HepG2 (cell line): ENCODE measurements around the gene CDC37. TPM values are rescaled to one million over a fixed set of nuclear protein-coding genes. Genes with fewer than 3 reads are reported as not detected.
A peak's percentile ranks its signal among the peaks of the same experiment; 100 is the strongest.

Source experiments
- ATAC-seq: fragments of 200-7000 bp; cut with Tn5 transposase; 3 replicates; pipeline ENCODE4 v1.9.1; 2020; ENCODE audit warnings: mild to moderate bottlenecking, moderate library complexity
- Bru-seq: library from RNA; stranded (reverse); fragments of 400-500 nt; gene quantifications from one replicate; lab custom pipeline; 2021; lab: Mats Ljungman, UMichigan
- BruChase-seq, 2 experiments: library from RNA; stranded (reverse); fragments of 400-500 nt; gene quantifications; one replicate each; lab custom pipeline; 2021; lab: Mats Ljungman, UMichigan
- BruUV-seq: library from RNA; stranded (reverse); fragments of 400-500 nt; replicated peaks from 2 replicates; lab custom pipeline; 2021; lab: Mats Ljungman, UMichigan
- CTCF ChIA-PET: fragments of 300-600 bp; formaldehyde crosslinking; extraction: SDS; loops from one replicate; lab custom pipeline; 2021; ENCODE audit warnings: low total read pairs, inconsistent platforms, low intra/inter-chr PET ratio; lab: Yijun Ruan, JAX
- POLR2A ChIA-PET: fragments of 350-600 bp; sonication (Branson Sonifier 250); formaldehyde crosslinking; loops from one replicate; lab custom pipeline; 2020; ENCODE audit warnings: antibody characterized with exemption, inconsistent platforms; lab: Yijun Ruan, JAX
- DNase-seq: peaks from one replicate; pipeline ENCODE4 v3.0.0-alpha.2; 2015; ENCODE audit warnings: low spot score
- FAIRE-seq: peaks from 3 replicates; lab custom pipeline; 2011; peaks lifted over from hg19 to GRCh38; lab: Jason Lieb, UNC
- H2AFZ ChIP-seq: one replicate; pipeline ENCODE4 v1.6.1; 2011; ENCODE audit warnings: low read length, inconsistent platforms
- H3K27ac ChIP-seq: fragments of 300-600 bp; 3 replicates; pipeline ENCODE4 v1.8.0; 2011; ENCODE audit warnings: mixed run types, mild to moderate bottlenecking, mixed read lengths, low read length, inconsistent platforms; ENCODE audit not compliant: insufficient read depth; ENCODE audit errors: extremely low read length
- H3K27me3 ChIP-seq, 2 experiments: fragments of 200-600 bp in 1 of 2; 2 replicates in 1 of 2; 3 replicates in 1 of 2; pipeline versions ENCODE4 v1.6.0 to v1.8.0; 2011; ENCODE audit warnings: low read length in 2 of 2, mild to moderate bottlenecking in 2 of 2, moderate library complexity in 2 of 2, inconsistent platforms in 1 of 2; ENCODE audit not compliant: insufficient read depth in 2 of 2, control insufficient read depth in 1 of 2
- H3K36me3 ChIP-seq, 2 experiments: fragments of 200-600 bp in 1 of 2; replicated peaks in 1 of 2; 2 replicates in 1 of 2; 3 replicates in 1 of 2; pipeline versions ENCODE4 v1.5.1 to v1.8.0; 2011; ENCODE audit warnings: low read length in 2 of 2, inconsistent platforms in 1 of 2; ENCODE audit not compliant: insufficient read depth in 2 of 2, control insufficient read depth in 1 of 2
- H3K4me1 ChIP-seq: 2 replicates; pipeline ENCODE4 v1.5.1; 2012; ENCODE audit warnings: low read length, inconsistent platforms; ENCODE audit not compliant: insufficient read depth
- H3K4me2 ChIP-seq: 2 replicates; pipeline ENCODE4 v1.6.0; 2011; ENCODE audit warnings: low read depth, low read length, inconsistent platforms
- H3K4me3 ChIP-seq, 3 experiments: fragments of 200-600 bp in 1 of 3; sonication (generic), shearing (Covaris generic) in 1 of 3; replicated peaks in 1 of 3; 2 replicates each; pipeline ENCODE4 v1.5.1; 2011 to 2016; ENCODE audit warnings: low read length in 3 of 3, inconsistent platforms in 2 of 3, low read depth in 2 of 3, mild to moderate bottlenecking in 2 of 3, control low read depth in 1 of 3, mixed read lengths in 1 of 3; ENCODE audit not compliant: insufficient read depth in 1 of 3
- H3K79me2 ChIP-seq: one replicate; pipeline ENCODE4 v1.6.1; 2011; ENCODE audit warnings: low read length, inconsistent platforms; ENCODE audit not compliant: insufficient read depth
- H3K9ac ChIP-seq: 2 replicates; pipeline ENCODE4 v1.6.0; 2011; ENCODE audit warnings: mild to moderate bottlenecking, low read depth, low read length, inconsistent platforms; ENCODE audit not compliant: insufficient read depth
- H3K9me3 ChIP-seq: 2 replicates; pipeline ENCODE4 v1.5.1; 2012; ENCODE audit warnings: mild to moderate bottlenecking, low read length
- H4K20me1 ChIP-seq: 2 replicates; pipeline ENCODE4 v1.6.0; 2011; ENCODE audit warnings: inconsistent platforms, mild to moderate bottlenecking, low read length, moderate library complexity; ENCODE audit not compliant: insufficient read depth
- ARNTL ChIP-seq: sonication (generic); formaldehyde crosslinking; IDR thresholded peaks from 2 replicates; pipeline ENCODE4 v1.4.0; 2020; ENCODE audit warnings: mild to moderate bottlenecking, missing genetic modification reagents
- CEBPG ChIP-seq: IDR thresholded peaks from 2 replicates; pipeline ENCODE4 v1.6.1; 2016
- GABPA ChIP-seq, 2 experiments: IDR thresholded peaks; 2 replicates each; pipeline ENCODE4 v1.6.1; 2011 to 2016; ENCODE audit warnings: low read depth in 2 of 2, low read length in 1 of 2, missing biosample characterization in 1 of 2, missing genetic modification characterization in 1 of 2
- GFI1 ChIP-seq: sonication (generic); formaldehyde crosslinking; IDR thresholded peaks from 2 replicates; pipeline ENCODE4 v1.5.0; 2020; ENCODE audit warnings: missing genetic modification reagents, mild to moderate bottlenecking, borderline replicate concordance
- ISL2 ChIP-seq: sonication (generic); formaldehyde crosslinking; IDR thresholded peaks from 2 replicates; pipeline ENCODE4 v1.5.0; 2020; ENCODE audit warnings: missing genetic modification reagents
- MAZ ChIP-seq, 2 experiments: sonication (generic) in 1 of 2; formaldehyde crosslinking in 1 of 2; IDR thresholded peaks; 2 replicates each; pipeline versions ENCODE4 v1.5.0 to v1.6.1; 2012 to 2020; ENCODE audit warnings: low read depth in 2 of 2, mild to moderate bottlenecking in 2 of 2, borderline replicate concordance in 1 of 2, improper control_type of control experiment in 1 of 2, low read length in 1 of 2, missing genetic modification reagents in 1 of 2, moderate library complexity in 1 of 2
- MXI1 ChIP-seq: IDR thresholded peaks from 3 replicates; pipeline ENCODE4 v1.6.1; 2012; ENCODE audit warnings: low read depth, low read length, inconsistent platforms, borderline replicate concordance
- RARG ChIP-seq: sonication (generic); formaldehyde crosslinking; IDR thresholded peaks from 2 replicates; pipeline ENCODE4 v1.4.0; 2020; ENCODE audit warnings: low read depth, mild to moderate bottlenecking, missing genetic modification reagents
- ZNF552 ChIP-seq: sonication (generic); formaldehyde crosslinking; IDR thresholded peaks from 2 replicates; pipeline ENCODE4 v1.9.0; 2022; ENCODE audit warnings: missing genetic modification reagents, mild to moderate bottlenecking, borderline replicate concordance
- ZNF883 ChIP-seq: sonication (generic); formaldehyde crosslinking; IDR thresholded peaks from 2 replicates; pipeline ENCODE4 v1.5.1; 2020; ENCODE audit warnings: mild to moderate bottlenecking, missing genetic modification reagents; ENCODE audit errors: not compliant biosample characterization
- WGBS: methylation state at CpG from one replicate; pipeline ENCODE4 v1.1.6; 2017; ENCODE audit warnings: low lambda C conversion rate; 5-methylcytosine and 5-hydroxymethylcytosine counted together
- in situ Hi-C: cut with HindIII; loops from 2 replicates; pipeline ENCODE4 v1.10.0; 2017; ENCODE audit warnings: low pct_unique_long_range_greater_than_20kb; ENCODE audit not compliant: extremely low pct_ligation_motif_present
- intact Hi-C: fragments of 100-400 bp; cut with micrococcal nuclease; formaldehyde crosslinking; loops from one replicate; pipeline ENCODE4 v1.10.0; 2022; ENCODE audit not compliant: unreplicated experiment
- long read RNA-seq, 2 experiments: library from RNA in 1 of 2; library from polyadenylated mRNA in 1 of 2; stranded (forward) in 1 of 2; unstranded in 1 of 2; transcript quantifications; one replicate each; pipeline ENCODE4 v2.0.0, GENCODE V29; 2019 to 2022
- polyA minus RNA-seq, 3 experiments: library from RNA; depleted of rRNA, polyadenylated mRNA; stranded (reverse); fragments of >200 nt; gene quantifications; 2 replicates each; pipeline ENCODE4 v1.2.3, GENCODE V29; 2011; ENCODE audit warnings: low replicate concordance in 1 of 3
- polyA plus RNA-seq, 8 experiments: library from polyadenylated mRNA; depleted of rRNA in 3 of 8; stranded (reverse) in 7 of 8; unstranded in 1 of 8; fragments of >200 nt; fragmentation: Illumina TruSeq in 4 of 8; extraction: Trizol in 4 of 8; gene quantifications; 2 replicates each; pipeline versions ENCODE4 v1.2.1 to v1.2.3, GENCODE V29; 2011 to 2016; ENCODE audit warnings: low read depth in 4 of 8, missing spikeins in 1 of 8, mixed read lengths in 1 of 8; ENCODE audit not compliant: insufficient read depth in 1 of 8
- total RNA-seq, 5 experiments: library from RNA; depleted of rRNA; stranded (reverse); fragments of >200 nt; fragmentation: Illumina TruSeq; extraction: Trizol; gene quantifications; 2 replicates each; pipeline ENCODE4 v1.2.3, GENCODE V29; 2016; ENCODE audit warnings: low read depth in 1 of 5
- TF ChIP-seq, protein P1 (sequence below): sonication (generic); formaldehyde crosslinking; IDR thresholded peaks from 2 replicates; pipeline ENCODE4 v1.4.0; 2020; ENCODE audit warnings: missing genetic modification reagents
- TF ChIP-seq, protein P2 (sequence below): conservative IDR thresholded peaks from 2 replicates; pipeline ENCODE4 v1.6.1; 2018; ENCODE audit warnings: missing genetic modification reagents

The CDC37 gene
- total RNA-seq (2016; rRNA removed; fragmentation: Illumina TruSeq; extraction: Trizol), result 134 and 158 TPM in 2 replicates
- total RNA-seq (2016; cell fraction: cytosol; rRNA removed; fragmentation: Illumina TruSeq; extraction: Trizol; ENCODE audit: low read depth), result 36.6 and 36.7 TPM in 2 replicates
- total RNA-seq (2016; cell fraction: insoluble cytoplasmic fraction; rRNA removed; fragmentation: Illumina TruSeq; extraction: Trizol), result 125 and 171 TPM in 2 replicates
- total RNA-seq (2016; cell fraction: membrane; rRNA removed; fragmentation: Illumina TruSeq; extraction: Trizol), result 51.9 and 53.0 TPM in 2 replicates
- 80.1 and 80.2 TPM in 2 replicates for total RNA-seq (2016; cell fraction: nucleus; rRNA removed; fragmentation: Illumina TruSeq; extraction: Trizol)
- polyA plus RNA-seq (2011; rRNA removed), result 177 and 191 TPM in 2 replicates
- 157 and 211 TPM in 2 replicates for polyA plus RNA-seq (2011; cell fraction: cytosol; rRNA removed)
- polyA plus RNA-seq (2011; cell fraction: nucleus; rRNA removed), result 522 and 527 TPM in 2 replicates
- 89.1 and 94.9 TPM in 2 replicates for polyA plus RNA-seq (2012)
- 39.2 and 43.2 TPM in 2 replicates for polyA plus RNA-seq (2016; cell fraction: cytosol; fragmentation: Illumina TruSeq; extraction: Trizol; ENCODE audit: low read depth)
- polyA plus RNA-seq (2016; cell fraction: insoluble cytoplasmic fraction; fragmentation: Illumina TruSeq; extraction: Trizol; ENCODE audit: low read depth), result 161 and 171 TPM in 2 replicates
- 52.6 and 54.0 TPM in 2 replicates for polyA plus RNA-seq (2016; cell fraction: membrane; fragmentation: Illumina TruSeq; extraction: Trizol; ENCODE audit: low read depth)
- 240 and 249 TPM in 2 replicates for polyA plus RNA-seq (2016; cell fraction: nucleus; fragmentation: Illumina TruSeq; extraction: Trizol; ENCODE audit: insufficient read depth, low read depth)
- 90.9 and 144 TPM in 2 replicates for polyA minus RNA-seq (2011; rRNA and poly(A)+ RNA removed; ENCODE audit: low replicate concordance)
- 42.3 and 52.9 TPM in 2 replicates for polyA minus RNA-seq (2011; cell fraction: cytosol; rRNA and poly(A)+ RNA removed)
- 38.0 and 40.4 TPM in 2 replicates for polyA minus RNA-seq (2011; cell fraction: nucleus; rRNA and poly(A)+ RNA removed)
- percentile 75 among the genes with signal in this experiment for Bru-seq, nascent RNA
- percentile 87 among the genes with signal in this experiment for BruChase-seq, experiment 1, labeled RNA remaining after a 6-hour chase
- BruChase-seq, experiment 2, labeled RNA remaining after a 2-hour chase, result percentile 77 among the genes with signal in this experiment
- long read RNA-seq, experiment 1, transcript CDC37-201 (8 exons, 1,608 nt), result major isoform, 75 of 118 reads
- long read RNA-seq, experiment 1, partial matches to known transcripts, result 27 of 118 reads
- long read RNA-seq, experiment 1, other reads (novel, unspliced or antisense), result 12 of 118 reads
- long read RNA-seq, experiment 2, transcript CDC37-201 (8 exons, 1,608 nt), result major isoform, 169 of 381 reads
- long read RNA-seq, experiment 2, partial matches to known transcripts, result 173 of 381 reads
- long read RNA-seq, experiment 2, other reads (novel, unspliced or antisense), result 37 of 381 reads

DNA sequence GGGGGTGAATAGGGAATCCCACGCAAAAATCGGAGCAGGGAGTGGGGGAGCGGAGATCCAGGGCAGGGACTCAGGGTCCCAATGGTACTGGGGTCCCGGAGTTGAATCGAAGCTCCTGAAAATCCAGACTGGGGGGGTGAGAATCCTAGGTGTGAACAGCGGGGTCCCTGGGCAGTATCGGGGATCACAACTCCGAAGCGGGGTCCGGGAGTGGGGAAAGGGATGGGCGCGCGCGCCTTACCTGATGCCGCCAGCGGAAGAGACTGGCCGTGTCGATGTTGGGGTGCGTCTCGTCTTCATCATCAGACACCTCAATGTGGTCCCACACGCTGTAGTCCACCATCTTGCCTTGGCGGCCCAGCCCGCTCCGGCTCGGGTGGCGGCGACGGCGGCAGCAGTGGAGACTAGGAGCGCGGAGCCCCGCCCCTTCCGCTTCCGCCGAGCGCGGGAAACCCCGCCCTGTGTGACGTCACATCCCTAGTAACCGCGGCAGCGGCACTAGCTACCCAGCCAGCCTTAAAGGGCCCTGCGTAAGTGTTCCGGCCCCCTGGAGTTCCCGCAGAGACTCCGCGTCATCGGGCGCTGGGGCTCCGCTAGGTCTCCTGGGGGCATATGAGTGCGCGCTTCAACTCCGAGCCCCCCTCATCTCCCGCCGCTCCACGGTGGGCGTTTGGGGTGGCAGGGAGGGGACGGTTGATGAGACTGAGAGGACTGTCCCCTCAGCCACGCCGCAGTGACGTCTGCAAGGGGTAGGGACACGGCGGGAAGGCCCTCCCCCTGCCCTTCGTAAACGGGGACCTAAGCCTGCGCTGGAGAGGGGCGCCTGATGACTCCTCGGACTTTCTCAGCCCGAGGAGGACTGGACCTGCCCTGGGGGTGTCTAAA lies at the start of gene CDC37:
Gene CDC37, minus strand, starts transcription at position 406 of the 885 bp plus-strand sequence. Its CDS starts 63 bp downstream, at position 343.
- Histone ChIP-seq H3K4me3 (peak within 1 kb of the TSS; percentile 87 to 93 (median 90)), H3K4me1 (peaks cover 17% of the 10 kb centered on the region), H3K36me3 (peaks cover 2 to 6% of the 10 kb centered on the region in 2 experiments; a peak in 4 of 5 replicates), H3K79me2 (peaks cover 40% of the 10 kb centered on the region), H3K27me3 (peaks cover 0 to 27% of the 10 kb centered on the region in 2 experiments; a peak in 4 of 5 replicates), H3K4me2 (peak within 1 kb of the TSS; percentile 100), H4K20me1 (peaks cover 13% of the 10 kb centered on the region; the same call in 1 of the 2 replicates), H3K27ac (peak within 1 kb of the TSS; percentile 62), H3K9me3 (no peaks in the 10 kb centered on the region), H3K9ac (peak within 1 kb of the TSS; percentile 91), H2AFZ (peak within 1 kb of the TSS; percentile 49)
- POLR2A ChIA-PET, result interaction anchor here (0.5 to 2.4 kb wide), 14 partner anchors 9 to 709 kb away, joined by 3 to 13 read pairs (median 4); partner anchors contain the start of genes ICAM1, RAVER1 and TYK2
- in situ Hi-C loops, result no loop called here
- peak; percentile 89 for DNase-seq
- intact Hi-C loops, result loop anchor here (1.0 kb wide), 1 partner anchor 21 kb away; no protein-coding TSS in a partner anchor
- ATAC-seq, result peak; percentile 85
- FAIRE-seq, result peak; percentile 72
- WGBS, result 12% methylated on average over 7 of the region's 69 CpGs
- BruUV-seq, result no TSS peak
- CTCF ChIA-PET, result interaction anchor here (1.0 to 4.0 kb wide), 5 partner anchors 14 to 169 kb away, joined by 3 to 40 read pairs (median 8); no protein-coding TSS in a partner anchor
- TF ChIP-seq GFI1 (CRISPR knock-in tag) (no peak), ARNTL (CRISPR knock-in tag) (peak; percentile 38), MAZ (IDR thresholded peaks at IDR 0.05; ENCODE audit: borderline replicate concordance, low read depth, low read length) (no peak), MAZ (CRISPR knock-in tag; IDR thresholded peaks at IDR 0.05; ENCODE audit: low read depth) (peak; percentile 64), MXI1 (peak; percentile 90; the same call in 2 of the 3 replicates), ZNF883 (CRISPR knock-in tag) (no peak), ISL2 (CRISPR knock-in tag) (peak; percentile 57; the same call in 1 of the 2 replicates), CEBPG (CRISPR knock-in tag) (no peak), ZNF552 (CRISPR knock-in tag) (no peak), RARG (CRISPR knock-in tag) (peak; percentile 29; the same call in 1 of the 2 replicates), GABPA (IDR thresholded peaks at IDR 0.05; ENCODE audit: low read depth, low read length) (peak; percentile 95), GABPA (CRISPR knock-in tag; IDR thresholded peaks at IDR 0.05; ENCODE audit: low read depth) (peak; percentile 94)
- TF ChIP-seq, protein P1, sequence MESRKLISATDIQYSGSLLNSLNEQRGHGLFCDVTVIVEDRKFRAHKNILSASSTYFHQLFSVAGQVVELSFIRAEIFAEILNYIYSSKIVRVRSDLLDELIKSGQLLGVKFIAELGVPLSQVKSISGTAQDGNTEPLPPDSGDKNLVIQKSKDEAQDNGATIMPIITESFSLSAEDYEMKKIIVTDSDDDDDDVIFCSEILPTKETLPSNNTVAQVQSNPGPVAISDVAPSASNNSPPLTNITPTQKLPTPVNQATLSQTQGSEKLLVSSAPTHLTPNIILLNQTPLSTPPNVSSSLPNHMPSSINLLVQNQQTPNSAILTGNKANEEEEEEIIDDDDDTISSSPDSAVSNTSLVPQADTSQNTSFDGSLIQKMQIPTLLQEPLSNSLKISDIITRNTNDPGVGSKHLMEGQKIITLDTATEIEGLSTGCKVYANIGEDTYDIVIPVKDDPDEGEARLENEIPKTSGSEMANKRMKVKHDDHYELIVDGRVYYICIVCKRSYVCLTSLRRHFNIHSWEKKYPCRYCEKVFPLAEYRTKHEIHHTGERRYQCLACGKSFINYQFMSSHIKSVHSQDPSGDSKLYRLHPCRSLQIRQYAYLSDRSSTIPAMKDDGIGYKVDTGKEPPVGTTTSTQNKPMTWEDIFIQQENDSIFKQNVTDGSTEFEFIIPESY (CRISPR knock-in tag), result no peak
- TF ChIP-seq, protein P2, sequence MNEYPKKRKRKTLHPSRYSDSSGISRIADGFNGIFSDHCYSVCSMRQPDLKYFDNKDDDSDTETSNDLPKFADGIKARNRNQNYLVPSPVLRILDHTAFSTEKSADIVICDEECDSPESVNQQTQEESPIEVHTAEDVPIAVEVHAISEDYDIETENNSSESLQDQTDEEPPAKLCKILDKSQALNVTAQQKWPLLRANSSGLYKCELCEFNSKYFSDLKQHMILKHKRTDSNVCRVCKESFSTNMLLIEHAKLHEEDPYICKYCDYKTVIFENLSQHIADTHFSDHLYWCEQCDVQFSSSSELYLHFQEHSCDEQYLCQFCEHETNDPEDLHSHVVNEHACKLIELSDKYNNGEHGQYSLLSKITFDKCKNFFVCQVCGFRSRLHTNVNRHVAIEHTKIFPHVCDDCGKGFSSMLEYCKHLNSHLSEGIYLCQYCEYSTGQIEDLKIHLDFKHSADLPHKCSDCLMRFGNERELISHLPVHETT (CRISPR knock-in tag), result 0 out of 2 replicates have a peak, but pooled peaks have one; percentile 4
